PFSK-1 (cell line): Measurements from ENCODE around the gene NIPA2.

Experiments
- FOXP2 ChIP-seq: optimal IDR thresholded peaks from 2 replicates; pipeline ENCODE3; 2011; ENCODE audit warnings: borderline replicate concordance, control low read depth, inconsistent platforms; ENCODE audit not compliant: insufficient read depth; ENCODE audit errors: extremely low read length, extremely low read depth
- POLR2AphosphoS5 ChIP-seq: IDR thresholded peaks from 2 replicates; pipeline ENCODE4 v1.6.1; 2012; ENCODE audit warnings: low read depth, mild to moderate bottlenecking, control low read depth, low read length, moderate library complexity
- REST ChIP-seq, 2 experiments: IDR thresholded peaks; 2 replicates each; pipeline versions ENCODE4 v1.6.1 to v1.8.0; 2011 to 2012; ENCODE audit warnings: low read depth in 2 of 2, low read length in 2 of 2, control low read depth in 1 of 2, inconsistent platforms in 1 of 2, mild to moderate bottlenecking in 1 of 2, moderate library complexity in 1 of 2; ENCODE audit not compliant: insufficient read depth in 1 of 2
- SIN3A ChIP-seq: IDR thresholded peaks from 2 replicates; pipeline ENCODE4 v1.6.1; 2012; ENCODE audit warnings: mild to moderate bottlenecking, low read length, moderate library complexity, borderline replicate concordance; ENCODE audit not compliant: insufficient read depth
- TAF1 ChIP-seq: IDR thresholded peaks from 2 replicates; pipeline ENCODE4 v1.6.1; 2012; ENCODE audit warnings: low read length, control low read depth, borderline replicate concordance; ENCODE audit not compliant: insufficient read depth

Gene NIPA2

GRCh38 chr15:22912256-22912655 lies 73.8 kb downstream of the NIPA2 start:
- no peak for TF ChIP-seq POLR2AphosphoS5
- TF ChIP-seq TAF1 = no peak
- TF ChIP-seq REST (IDR thresholded peaks at IDR 0.05; ENCODE audit: insufficient read depth in 1 of 2, low read depth in 2 of 2, low read length in 2 of 2) = no peak
- TF ChIP-seq FOXP2 = no peak
- TF ChIP-seq SIN3A = no peak

DNA sequence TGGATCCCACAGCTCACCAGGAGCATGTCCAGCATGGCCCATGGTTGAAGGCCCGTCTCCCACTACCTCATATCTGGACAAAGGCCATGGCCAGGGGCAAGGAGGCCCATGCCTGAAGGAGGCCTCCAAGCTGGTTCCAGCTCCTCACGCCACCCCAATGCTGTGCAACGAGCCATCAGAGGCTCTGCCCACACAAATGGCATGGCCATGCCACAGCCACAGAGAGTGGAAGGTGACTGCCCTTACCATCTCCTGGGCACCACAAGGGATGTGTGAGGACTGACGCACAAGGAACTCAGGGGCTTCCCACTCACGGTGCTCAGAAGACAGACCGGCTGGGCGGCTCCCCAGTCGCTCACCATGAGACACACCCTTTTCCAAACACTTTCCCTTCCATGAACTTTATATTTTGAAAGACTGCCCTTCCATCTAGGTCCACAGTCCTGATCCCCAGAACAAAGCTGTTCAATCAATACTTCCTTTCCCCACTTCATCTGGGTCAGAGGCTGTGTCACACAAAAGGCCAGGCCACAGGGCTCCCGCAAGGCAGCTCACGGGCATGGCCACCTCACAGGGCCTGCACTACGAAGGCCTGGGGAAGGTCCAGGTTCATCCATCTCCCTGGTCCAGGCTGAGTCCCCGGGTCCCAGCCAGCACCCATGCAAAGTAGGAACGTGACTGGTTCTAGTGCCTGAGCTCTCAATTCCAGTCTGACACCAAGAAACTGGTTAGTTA lies 75.3 kb downstream of the NIPA2 start:
- TF ChIP-seq REST (IDR thresholded peaks at IDR 0.05; ENCODE audit: insufficient read depth in 1 of 2, low read depth in 2 of 2, low read length in 2 of 2) (no peak), FOXP2 (no peak), TAF1 (no peak), SIN3A (no peak), POLR2AphosphoS5 (no peak)

- TF ChIP-seq POLR2AphosphoS5 (no peak), TAF1 (no peak)
These were observed 77.5 kb downstream of the NIPA2 start for GRCh38 chr15:22915866-22916515.

DNA sequence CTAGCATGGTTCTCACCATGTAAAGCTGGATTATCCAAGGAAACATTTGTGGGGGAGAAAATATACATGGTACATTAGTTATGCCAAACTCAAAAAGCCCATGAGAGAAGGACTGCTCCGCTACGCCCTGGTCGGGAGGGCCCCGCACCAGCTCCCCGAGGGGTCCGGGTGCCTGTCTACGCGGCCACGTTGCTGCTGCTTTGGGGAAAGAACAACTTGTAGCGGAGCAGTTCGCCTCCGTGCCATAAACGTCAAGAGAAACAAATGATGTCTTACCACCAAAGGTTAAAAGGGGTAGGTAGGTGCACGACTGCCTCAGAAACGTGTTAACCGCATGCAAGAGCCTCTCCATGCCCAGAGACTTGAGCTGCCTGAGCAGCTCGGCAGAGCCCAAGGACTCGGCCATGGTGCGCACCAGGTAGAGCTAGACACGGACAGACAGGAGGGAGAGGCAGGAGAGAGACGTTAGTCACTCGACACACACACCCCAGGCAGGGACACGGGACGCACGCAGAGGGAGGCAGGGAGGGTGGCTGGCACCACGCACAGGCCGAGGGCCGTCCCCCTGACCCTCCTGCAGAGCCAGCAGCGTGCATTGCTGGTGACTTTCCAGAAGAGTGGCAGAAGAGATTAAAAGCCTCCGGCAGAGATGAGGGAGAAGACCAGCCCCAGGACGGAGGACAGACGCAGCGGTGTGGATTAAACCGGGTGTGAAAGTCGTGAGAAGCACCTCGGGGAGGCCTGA lies 78.3 kb downstream of the NIPA2 start:
- TF ChIP-seq SIN3A (no peak), FOXP2 (no peak), TAF1 (no peak), REST (IDR thresholded peaks at IDR 0.05; ENCODE audit: insufficient read depth in 1 of 2, low read depth in 2 of 2, low read length in 2 of 2) (no peak), POLR2AphosphoS5 (no peak)

GRCh38 chr15:22917556-22917955 lies 79.1 kb downstream of the NIPA2 start:
- no peak for TF ChIP-seq TAF1
- no peak for TF ChIP-seq POLR2AphosphoS5
- no peak for TF ChIP-seq SIN3A
- no peak for TF ChIP-seq REST (IDR thresholded peaks at IDR 0.05; ENCODE audit: insufficient read depth in 1 of 2, low read depth in 2 of 2, low read length in 2 of 2)
- no peak for TF ChIP-seq FOXP2
